ENCODE results near the gene CPXM2.

GRCh38 chr10:123744224-123744536, 147.4 kb downstream of the CPXM2 start:
- TF ChIP-seq CTCF (IDR thresholded peaks at IDR 0.05; ENCODE audit: poor library complexity) (no peak), EZH2 (IDR thresholded peaks at IDR 0.05; ENCODE audit: borderline replicate concordance) (no peak)
